Measurements from ENCODE around the gene RPS24. TPM values are rescaled to one million over a fixed set of nuclear protein-coding genes. Genes with fewer than 3 reads are reported as not detected.

The RPS24 gene
- total RNA-seq, 1 donor from 2014 or later, result 691 TPM

GRCh38 chr10:78013564-78013963, 20.1 kb upstream of the RPS24 start:
- Mint-ChIP-seq H3K4me1 (ENCODE audit: low read depth, unreplicated experiment) (no peaks in the 10 kb centered on the region), H3K27me3 (ENCODE audit: unreplicated experiment) (no peaks in the 10 kb centered on the region)

GRCh38 chr10:78015546-78015945, 18.1 kb upstream of the RPS24 start:
- Mint-ChIP-seq H3K4me1 (ENCODE audit: low read depth, unreplicated experiment) (no peaks in the 10 kb centered on the region), H3K27ac (ENCODE audit: unreplicated experiment) (no peak overlapping the region), H3K4me3 (ENCODE audit: unreplicated experiment) (no peak overlapping the region), H3K36me3 (ENCODE audit: unreplicated experiment) (no peaks in the 10 kb centered on the region), H3K27me3 (ENCODE audit: unreplicated experiment) (no peaks in the 10 kb centered on the region), H3K9me3 (ENCODE audit: unreplicated experiment) (peaks cover 2% of the 10 kb centered on the region)
- DNase-seq, result no peak
- no peak for TF ChIP-seq CTCF (IDR thresholded peaks at IDR 0.05; ENCODE audit: partially characterized antibody, unreplicated experiment)

More at GRCh38 chr10:78013564-78013963, 20.1 kb upstream of the RPS24 start:
- no peak overlapping the region for H3K4me3 Mint-ChIP-seq (ENCODE audit: unreplicated experiment)
- no peak for DNase-seq
- no peaks in the 10 kb centered on the region for H3K9me3 Mint-ChIP-seq (ENCODE audit: unreplicated experiment)
- H3K36me3 Mint-ChIP-seq (ENCODE audit: unreplicated experiment), result no peaks in the 10 kb centered on the region
- H3K27ac Mint-ChIP-seq (ENCODE audit: unreplicated experiment), result no peak overlapping the region
- TF ChIP-seq CTCF (IDR thresholded peaks at IDR 0.05; ENCODE audit: partially characterized antibody, unreplicated experiment), result no peak

- Mint-ChIP-seq H3K36me3 (ENCODE audit: unreplicated experiment) (no peaks in the 10 kb centered on the region), H3K4me1 (ENCODE audit: low read depth, unreplicated experiment) (no peaks in the 10 kb centered on the region), H3K27ac (ENCODE audit: unreplicated experiment) (no peak overlapping the region), H3K27me3 (ENCODE audit: unreplicated experiment) (no peaks in the 10 kb centered on the region), H3K4me3 (ENCODE audit: unreplicated experiment) (no peak overlapping the region), H3K9me3 (ENCODE audit: unreplicated experiment) (peaks cover 2% of the 10 kb centered on the region)
- DNase-seq, result no peak
- TF ChIP-seq CTCF (IDR thresholded peaks at IDR 0.05; ENCODE audit: partially characterized antibody, unreplicated experiment), result no peak
Measured at GRCh38 chr10:78017856-78018255, 15.8 kb upstream of the RPS24 start.

- Mint-ChIP-seq H3K27me3 (ENCODE audit: unreplicated experiment) (no peaks in the 10 kb centered on the region), H3K4me3 (ENCODE audit: unreplicated experiment) (no peak overlapping the region), H3K4me1 (ENCODE audit: low read depth, unreplicated experiment) (no peaks in the 10 kb centered on the region), H3K36me3 (ENCODE audit: unreplicated experiment) (no peaks in the 10 kb centered on the region), H3K27ac (ENCODE audit: unreplicated experiment) (no peak overlapping the region), H3K9me3 (ENCODE audit: unreplicated experiment) (peaks cover 2% of the 10 kb centered on the region)
- no peak for TF ChIP-seq CTCF (IDR thresholded peaks at IDR 0.05; ENCODE audit: partially characterized antibody, unreplicated experiment)
- DNase-seq, result no peak
Measured at GRCh38 chr10:78019264-78019663, 14.4 kb upstream of the RPS24 start.

GRCh38 chr10:78021201-78021600, 12.5 kb upstream of the RPS24 start:
- Mint-ChIP-seq H3K36me3 (ENCODE audit: unreplicated experiment) (no peaks in the 10 kb centered on the region), H3K4me3 (ENCODE audit: unreplicated experiment) (no peak overlapping the region), H3K27ac (ENCODE audit: unreplicated experiment) (no peak overlapping the region), H3K27me3 (ENCODE audit: unreplicated experiment) (no peaks in the 10 kb centered on the region), H3K4me1 (ENCODE audit: low read depth, unreplicated experiment) (no peaks in the 10 kb centered on the region), H3K9me3 (ENCODE audit: unreplicated experiment) (peaks cover 2% of the 10 kb centered on the region)
- no peak for TF ChIP-seq CTCF (IDR thresholded peaks at IDR 0.05; ENCODE audit: partially characterized antibody, unreplicated experiment)
- DNase-seq, result no peak
